ENCODE measurements around the gene RPH3AL. TPM values are rescaled to one million over a fixed set of nuclear protein-coding genes. Genes with fewer than 3 reads are reported as not detected.

RPH3AL gene
- total and polyA plus RNA-seq, 9 donors, result 5.8 to 43.8 (median 21.0) TPM

GRCh38 chr17:260031-260791 lies 92.4 kb downstream of the RPH3AL start:
- peak in 3 of 5 donors; percentile 8 to 21 (median 12) for DNase-seq
- Histone ChIP-seq H3K27ac (no peak overlapping the region), H3K27me3 (no peaks in the 10 kb centered on the region), H3K36me3 (no peaks in the 10 kb centered on the region), H3K4me3 (no peak overlapping the region), H3K4me1 (ENCODE audit: insufficient read depth) (no peaks in the 10 kb centered on the region), H3K9me3 (no peaks in the 10 kb centered on the region)
- intact Hi-C loops (cut with DNase I), result no loop called here
- WGBS, 3 donors, result 68 to 79% (median 79%) methylated on average over 15 of the region's 15 CpGs
- no peak for TF ChIP-seq POLR2A (IDR thresholded peaks at IDR 0.05)
- no peak for TF ChIP-seq EP300 (IDR thresholded peaks at IDR 0.05)
- no peak for TF ChIP-seq CTCF (IDR thresholded peaks at IDR 0.05)

GRCh38 chr17:259341-259976 lies 93.1 kb downstream of the RPH3AL start:
- Histone ChIP-seq H3K27me3 (no peaks in the 10 kb centered on the region), H3K4me1 (ENCODE audit: insufficient read depth) (no peaks in the 10 kb centered on the region), H3K9me3 (no peaks in the 10 kb centered on the region), H3K27ac (no peak overlapping the region), H3K4me3 (no peak overlapping the region), H3K36me3 (no peaks in the 10 kb centered on the region)
- WGBS, 3 donors, result 55 to 64% (median 61%) methylated on average over 22 of the region's 22 CpGs
- DNase-seq, result peak in 3 of 5 donors; percentile 6 to 20 (median 7)
- no peak for TF ChIP-seq POLR2A (IDR thresholded peaks at IDR 0.05)
- TF ChIP-seq CTCF (IDR thresholded peaks at IDR 0.05), result no peak
- no peak for TF ChIP-seq EP300 (IDR thresholded peaks at IDR 0.05)
- intact Hi-C loops (cut with DNase I), result no loop called here

GRCh38 chr17:258906-259305 lies 93.7 kb downstream of the RPH3AL start:
- Histone ChIP-seq H3K27me3 (no peaks in the 10 kb centered on the region), H3K9me3 (no peaks in the 10 kb centered on the region), H3K27ac (no peak overlapping the region), H3K4me3 (no peak overlapping the region), H3K4me1 (ENCODE audit: insufficient read depth) (no peaks in the 10 kb centered on the region), H3K36me3 (no peaks in the 10 kb centered on the region)
- intact Hi-C loops (cut with DNase I), result no loop called here
- DNase-seq, result peak in 2 of 5 donors; percentile 9 to 21
- TF ChIP-seq POLR2A (IDR thresholded peaks at IDR 0.05), result no peak
- no peak for TF ChIP-seq EP300 (IDR thresholded peaks at IDR 0.05)
- TF ChIP-seq CTCF (IDR thresholded peaks at IDR 0.05), result no peak
- 94 to 96% (median 96%) methylated on average over 12 of the region's 12 CpGs for WGBS, 3 donors

GRCh38 chr17:258045-258734 lies 94.4 kb downstream of the RPH3AL start:
- H3K9me3 ChIP-seq, result no peaks in the 10 kb centered on the region
- H3K27ac ChIP-seq, result no peak overlapping the region
- WGBS, 3 donors, result 81 to 85% (median 84%) methylated on average over 23 of the region's 23 CpGs

More at GRCh38 chr17:258045-258734, 94.4 kb downstream of the RPH3AL start:
- Histone ChIP-seq H3K27me3 (no peaks in the 10 kb centered on the region), H3K36me3 (no peaks in the 10 kb centered on the region), H3K4me3 (no peak overlapping the region), H3K4me1 (ENCODE audit: insufficient read depth) (no peaks in the 10 kb centered on the region)
- peak in 2 of 5 donors; percentile 7 to 12 for DNase-seq
- TF ChIP-seq CTCF (IDR thresholded peaks at IDR 0.05) (no peak), POLR2A (IDR thresholded peaks at IDR 0.05) (no peak), EP300 (IDR thresholded peaks at IDR 0.05) (no peak)
- intact Hi-C loops (cut with DNase I), result no loop called here

All from ovary (tissue), 9 donors.